Activated naive CD8-positive, alpha-beta T cell treated with anti-CD3 and anti-CD28 coated beads for 36 hours (primary cell): ENCODE data around the gene CPA2. TPM values are rescaled to one million over a fixed set of nuclear protein-coding genes. Genes with fewer than 3 reads are reported as not detected.

Experiments used
- total RNA-seq, 2 experiments: library from RNA; stranded (reverse); gene quantifications; one replicate each; pipeline ENCODE4 v1.2.3, GENCODE V29; 2021

The CPA2 gene
- total RNA-seq, 2 experiments from 2014 or later: 0.16 TPM; not detected in 1

Other genes starting within 250 kb of the CPA2 start
- gene ZC3HC1, start 215.5 kb upstream of the CPA2 start, total RNA-seq: 10 to 100 TPM; 27.6 to 27.9 TPM
- gene KLHDC10, start 196.3 kb upstream of the CPA2 start, total RNA-seq: 10 to 100 TPM; 15.3 TPM
- 10 to 100 TPM; 47.2 to 52.4 TPM for gene TMEM209, start 61.5 kb upstream of the CPA2 start, total RNA-seq
- gene SSMEM1, start 59.0 kb upstream of the CPA2 start, total RNA-seq: not detected
- not detected for gene CPA4, start 26.3 kb downstream of the CPA2 start, total RNA-seq
- gene CPA5, start 78.0 kb downstream of the CPA2 start, total RNA-seq: 1 to 10 TPM; 3.5 to 3.6 TPM
- not detected for gene CPA1, start 113.6 kb downstream of the CPA2 start, total RNA-seq
- gene CEP41, start 174.2 kb downstream of the CPA2 start, total RNA-seq: 10 to 100 TPM; 22.3 to 26.5 TPM
- 10 to 100 TPM; 15.1 to 18.4 TPM for gene MEST, start 225.2 kb downstream of the CPA2 start, total RNA-seq